Activated naive CD4-positive, alpha-beta T cell treated with anti-CD3 and anti-CD28 coated beads, Interleukin-2, amount 10 ng/mL, durations not matched to agents 7 days and 5 days (primary cell): ENCODE results near the gene RIPK1.
"Not testable (repeated sequence)": the region's sequence is repeated elsewhere in the genome, so short reads cannot be mapped to it uniquely, and the experiment has no call there.

ENCODE experiments used
- CTCF ChIA-PET: fragments of 350-600 bp; sonication (Branson Sonifier 250); formaldehyde crosslinking; loops from one replicate; lab custom pipeline; 2021; ENCODE audit warnings: antibody characterized with exemption; lab: Charles Lee
- DNase-seq: peaks from one replicate; pipeline ENCODE4 v3.0.0-alpha.2; 2020
- H3K27ac Mint-ChIP-seq: one replicate; pipeline ENCODE4 v1.8.0; 2021; ENCODE audit warnings: mild to moderate bottlenecking, moderate library complexity, mixed read lengths
- H3K27me3 Mint-ChIP-seq: one replicate; pipeline ENCODE4 v1.8.0; 2021; ENCODE audit warnings: mild to moderate bottlenecking, mixed read lengths
- H3K36me3 Mint-ChIP-seq: one replicate; pipeline ENCODE4 v1.8.0; 2021; ENCODE audit warnings: mixed read lengths
- H3K4me1 Mint-ChIP-seq: one replicate; pipeline ENCODE4 v1.8.0; 2021; ENCODE audit warnings: mixed read lengths
- H3K4me3 Mint-ChIP-seq: one replicate; pipeline ENCODE4 v1.8.0; 2021; ENCODE audit warnings: mild to moderate bottlenecking, moderate library complexity, mixed read lengths
- H3K9me3 Mint-ChIP-seq: one replicate; pipeline ENCODE4 v1.8.0; 2021; ENCODE audit warnings: mixed read lengths

RIPK1 gene

GRCh38 chr6:3068329-3069214, at the start of gene RIPK1:
Gene RIPK1 (plus strand): TSS chr6:3068494. CDS start chr6:3076824, 8,330 bp downstream.
- peak within 1 kb of the TSS; percentile 98 for H3K4me3 Mint-ChIP-seq
- peaks cover 28% of the 10 kb centered on the region for H3K36me3 Mint-ChIP-seq
- CTCF ChIA-PET = interaction anchor here (0.9 to 1.7 kb wide), 3 partner anchors 57 to 330 kb away, joined by 3 read pairs; no protein-coding TSS in a partner anchor
- H3K4me1 Mint-ChIP-seq = peaks cover 65% of the 10 kb centered on the region
- DNase-seq = peak; percentile 95
- peak within 1 kb of the TSS; percentile 99 for H3K27ac Mint-ChIP-seq
- no peaks in the 10 kb centered on the region for H3K9me3 Mint-ChIP-seq
- H3K27me3 Mint-ChIP-seq = peaks cover 6% of the 10 kb centered on the region

DNA sequence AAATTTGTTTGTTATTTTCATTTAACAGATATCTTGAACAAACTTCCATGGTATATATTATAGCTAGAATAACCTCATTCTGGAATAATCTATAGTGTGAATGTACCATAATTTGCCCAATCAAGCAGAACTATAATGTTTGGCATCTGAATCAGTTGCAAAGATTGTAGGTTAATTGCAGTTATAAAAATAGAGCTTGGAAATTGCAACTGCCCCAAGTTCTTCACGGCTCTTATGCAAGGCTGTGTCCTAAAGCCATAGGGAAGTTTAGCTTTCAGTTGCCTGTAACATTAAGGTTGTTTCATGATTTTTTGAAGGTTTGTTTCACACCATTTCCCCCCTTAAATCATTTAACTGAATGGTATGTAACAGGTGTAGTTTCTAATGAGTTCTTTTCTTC, 49.2 kb upstream of the RIPK1 start:
- peaks cover 40% of the 10 kb centered on the region for H3K4me1 Mint-ChIP-seq
- no peak for DNase-seq
- peaks cover 51% of the 10 kb centered on the region for H3K36me3 Mint-ChIP-seq
- no peaks in the 10 kb centered on the region for H3K9me3 Mint-ChIP-seq
- CTCF ChIA-PET = interaction anchor here (1.1 kb wide), 1 partner anchor 18 kb away, joined by 7 read pairs; no protein-coding TSS in a partner anchor
- no peaks in the 10 kb centered on the region for H3K27me3 Mint-ChIP-seq
- no peak overlapping the region for H3K4me3 Mint-ChIP-seq
- no peak overlapping the region for H3K27ac Mint-ChIP-seq

DNA sequence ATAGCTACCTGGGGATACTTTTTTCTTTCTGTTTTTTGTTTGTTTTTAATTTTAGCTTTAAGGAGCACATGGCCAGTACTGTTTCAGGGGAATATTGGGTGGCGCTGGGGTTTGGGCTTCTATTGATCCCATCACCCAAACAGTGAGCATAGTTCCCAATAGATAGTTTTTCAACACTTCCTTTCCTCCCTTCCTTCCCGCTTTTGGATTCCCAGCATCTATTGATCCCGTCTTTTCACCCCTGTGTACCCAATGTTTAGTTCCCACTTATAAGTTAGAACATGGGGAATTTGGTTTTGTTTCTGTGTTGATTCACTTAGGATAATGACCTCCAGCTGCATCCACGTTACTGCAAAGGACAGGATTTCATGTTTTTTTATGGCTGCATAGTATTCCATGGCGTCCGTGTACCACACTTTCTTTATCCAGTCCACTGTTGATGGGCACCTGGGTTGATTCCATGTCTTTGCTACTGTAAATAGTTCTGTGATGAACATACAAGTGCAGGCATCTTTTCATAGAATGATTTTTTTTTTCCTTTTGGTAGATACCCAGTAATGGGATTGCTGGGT, 48.5 kb upstream of the RIPK1 start:
- H3K4me3 Mint-ChIP-seq = no peak overlapping the region
- no peaks in the 10 kb centered on the region for H3K9me3 Mint-ChIP-seq
- no peak overlapping the region for H3K27ac Mint-ChIP-seq
- H3K36me3 Mint-ChIP-seq = peaks cover 45% of the 10 kb centered on the region
- H3K4me1 Mint-ChIP-seq = peaks cover 48% of the 10 kb centered on the region
- no peak for DNase-seq
- CTCF ChIA-PET = interaction anchor here (0.7 to 1.1 kb wide), 3 partner anchors 18 to 19 kb away, joined by 3 to 7 read pairs (median 5); no protein-coding TSS in a partner anchor
- H3K27me3 Mint-ChIP-seq = no peaks in the 10 kb centered on the region

DNA sequence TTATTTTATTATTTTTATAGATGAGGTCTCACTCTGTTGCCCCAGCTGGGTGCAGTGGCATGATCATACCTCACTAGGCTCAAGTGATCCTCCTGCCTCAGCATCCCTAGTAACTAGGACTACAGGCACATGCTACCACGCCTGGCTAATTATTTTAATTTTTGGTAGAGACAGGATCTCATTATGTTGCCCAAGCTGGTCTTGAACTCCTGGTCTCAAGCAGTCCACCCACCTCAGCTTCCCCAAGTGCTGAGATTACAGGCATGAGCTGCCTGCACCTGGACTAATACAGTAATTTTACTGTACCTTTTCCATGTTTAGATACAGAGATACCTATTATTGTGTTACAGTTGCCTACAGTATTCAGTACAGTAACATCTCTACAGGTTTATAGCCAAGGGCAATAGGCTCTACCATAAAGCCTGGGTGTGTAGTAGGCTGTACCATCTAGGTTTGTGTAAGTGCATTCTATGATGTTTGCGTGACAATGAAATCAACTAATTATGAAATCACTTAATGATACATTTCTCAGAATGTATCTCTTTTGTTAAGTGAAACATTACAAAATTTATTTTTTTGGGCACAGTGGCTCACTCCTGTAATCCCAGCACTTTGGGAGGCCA, 47.2 kb upstream of the RIPK1 start:
- peaks cover 59% of the 10 kb centered on the region for H3K4me1 Mint-ChIP-seq
- H3K27ac Mint-ChIP-seq, H3K27me3 Mint-ChIP-seq, CTCF ChIA-PET, H3K9me3 Mint-ChIP-seq, H3K4me3 Mint-ChIP-seq, DNase-seq: not testable (repeated sequence)
- peaks cover 34% of the 10 kb centered on the region for H3K36me3 Mint-ChIP-seq

DNA sequence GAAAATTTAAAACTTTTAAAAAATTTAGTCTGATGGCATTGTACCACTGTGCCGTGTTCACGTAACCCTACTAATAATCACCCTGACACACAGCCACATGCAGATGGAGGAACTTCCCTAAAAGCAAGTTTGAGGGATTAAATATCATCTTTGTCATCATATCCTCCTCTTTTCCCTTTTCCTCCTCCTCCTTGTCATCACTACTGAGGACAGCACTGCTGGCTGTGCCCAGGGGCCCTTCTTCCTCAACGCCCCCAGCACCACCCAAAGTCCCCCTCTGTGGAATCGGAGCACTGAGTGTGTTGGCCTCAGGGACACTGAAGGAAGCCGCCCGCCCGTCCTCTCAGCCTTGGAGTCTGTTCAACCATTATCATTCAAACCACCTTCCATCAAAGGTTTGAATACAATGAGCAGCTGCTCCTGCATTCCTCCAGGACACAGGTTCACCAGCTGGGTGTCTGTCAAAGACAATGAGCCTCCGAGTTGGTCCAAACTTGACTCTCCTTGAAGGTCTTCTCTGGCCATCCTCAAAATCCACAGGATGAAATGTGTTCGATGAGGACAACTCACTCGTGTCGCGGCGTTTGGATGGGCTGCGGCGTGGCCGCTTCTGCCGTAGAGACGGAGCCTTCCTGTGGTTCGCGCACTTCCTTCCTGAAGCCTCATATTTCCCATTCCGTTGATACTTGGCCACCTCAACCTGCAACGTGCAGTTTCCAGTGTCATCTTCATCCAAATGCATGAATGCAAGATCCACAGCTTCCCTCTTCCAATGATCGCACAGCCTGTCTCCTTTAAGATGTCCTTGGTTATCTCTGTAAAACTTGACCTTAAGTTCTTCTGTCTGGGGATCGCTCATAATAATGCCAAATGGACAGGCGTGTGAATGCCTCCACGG, 45.3 kb upstream of the RIPK1 start:
- H3K27me3 Mint-ChIP-seq = no peaks in the 10 kb centered on the region
- CTCF ChIA-PET = interaction anchor here (0.7 to 1.5 kb wide), 4 partner anchors 21 to 232 kb away, joined by 3 to 6 read pairs (median 4); no protein-coding TSS in a partner anchor
- H3K36me3 Mint-ChIP-seq = peaks cover 27% of the 10 kb centered on the region
- peak overlapping the region; percentile 91 for H3K27ac Mint-ChIP-seq
- H3K4me1 Mint-ChIP-seq = peaks cover 73% of the 10 kb centered on the region
- DNase-seq = peak; percentile 46
- no peaks in the 10 kb centered on the region for H3K9me3 Mint-ChIP-seq
- peak overlapping the region; percentile 73 for H3K4me3 Mint-ChIP-seq

GRCh38 chr6:3023663-3024483, 44.4 kb upstream of the RIPK1 start:
- Mint-ChIP-seq H3K36me3 (peaks cover 27% of the 10 kb centered on the region), H3K4me1 (peaks cover 79% of the 10 kb centered on the region), H3K9me3 (no peaks in the 10 kb centered on the region), H3K27me3 (no peaks in the 10 kb centered on the region), H3K27ac (peak overlapping the region; percentile 91), H3K4me3 (peak overlapping the region; percentile 73)
- DNase-seq = peak; percentile 92
- CTCF ChIA-PET = interaction anchor here (0.7 to 1.5 kb wide), 6 partner anchors 16 to 233 kb away, joined by 3 to 6 read pairs (median 3); no protein-coding TSS in a partner anchor

DNA sequence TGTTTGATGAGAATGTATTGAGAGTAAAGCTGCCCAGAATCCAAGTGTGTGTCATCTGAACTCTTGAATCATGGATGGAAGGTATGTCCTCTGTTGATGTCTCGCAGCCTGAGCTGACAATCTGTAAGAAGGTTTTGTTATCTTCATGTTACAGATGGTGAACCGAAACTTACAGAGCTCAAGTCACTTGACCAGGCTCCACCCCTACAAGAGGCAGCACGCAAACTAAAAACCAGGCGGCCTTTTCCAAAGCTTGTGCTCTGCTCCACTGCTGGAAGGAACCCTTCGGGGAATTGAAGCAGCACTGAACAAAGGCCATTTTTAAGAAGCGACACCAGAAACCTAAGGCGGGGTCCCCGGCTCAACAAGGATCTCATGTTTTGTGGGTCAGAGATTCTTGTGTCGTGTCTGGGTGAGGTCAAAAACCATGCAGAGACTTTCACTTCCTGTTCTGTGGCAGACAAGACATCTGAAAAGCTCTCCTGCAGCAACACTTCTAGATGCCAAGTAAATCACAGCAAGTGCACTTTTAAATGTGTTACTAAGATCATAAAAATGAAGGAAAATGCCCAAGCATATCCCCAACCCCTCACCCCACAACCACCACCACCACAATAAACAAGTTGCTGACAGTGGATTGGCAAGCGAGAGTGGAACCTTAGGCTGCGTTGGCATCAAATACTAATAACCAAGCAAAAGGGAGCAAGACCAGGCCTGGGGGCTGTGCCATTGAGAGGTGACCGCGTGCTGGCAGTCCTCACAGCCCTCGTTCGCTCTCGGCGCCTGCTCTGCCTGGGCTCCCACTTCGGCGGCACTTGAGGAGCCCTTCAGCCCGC, 41.3 kb upstream of the RIPK1 start:
- peak overlapping the region; percentile 96 for H3K27ac Mint-ChIP-seq
- DNase-seq = peak; percentile 66
- H3K27me3 Mint-ChIP-seq = peaks cover 9% of the 10 kb centered on the region
- no peaks in the 10 kb centered on the region for H3K9me3 Mint-ChIP-seq
- H3K36me3 Mint-ChIP-seq = peaks cover 8% of the 10 kb centered on the region
- peaks cover 68% of the 10 kb centered on the region for H3K4me1 Mint-ChIP-seq
- CTCF ChIA-PET = interaction anchor here (1.0 to 2.6 kb wide), 6 partner anchors 19 to 28 kb away, joined by 3 to 20 read pairs (median 4); partner anchors contain the start of gene NQO2
- H3K4me3 Mint-ChIP-seq = peak overlapping the region; percentile 54

DNA sequence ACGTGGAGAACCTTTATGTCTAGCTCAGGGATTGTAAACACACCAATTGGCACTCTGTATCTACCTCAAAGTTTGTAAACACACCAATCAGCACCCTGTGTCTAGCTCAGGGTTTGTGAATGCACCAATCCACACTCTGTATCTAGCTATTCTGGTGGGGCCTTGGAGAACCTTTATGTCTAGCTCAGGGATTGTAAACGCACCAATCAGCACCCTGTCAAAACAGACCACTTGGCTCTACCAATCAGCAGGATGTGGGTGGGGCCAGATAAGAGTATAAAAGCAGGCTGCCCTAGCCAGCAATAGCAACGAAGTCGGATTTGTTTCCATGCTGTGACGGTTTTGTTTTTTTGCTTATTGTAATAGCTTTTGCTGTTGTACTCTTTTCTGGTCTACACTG, 40.1 kb upstream of the RIPK1 start:
- DNase-seq, H3K36me3 Mint-ChIP-seq, H3K4me3 Mint-ChIP-seq, H3K9me3 Mint-ChIP-seq, H3K27ac Mint-ChIP-seq: not testable (repeated sequence)
- CTCF ChIA-PET = interaction anchor here (1.7 kb wide), 1 partner anchor 24 kb away, joined by 4 read pairs; no protein-coding TSS in a partner anchor
- Mint-ChIP-seq H3K27me3 (peaks cover 15% of the 10 kb centered on the region), H3K4me1 (peaks cover 62% of the 10 kb centered on the region)

DNA sequence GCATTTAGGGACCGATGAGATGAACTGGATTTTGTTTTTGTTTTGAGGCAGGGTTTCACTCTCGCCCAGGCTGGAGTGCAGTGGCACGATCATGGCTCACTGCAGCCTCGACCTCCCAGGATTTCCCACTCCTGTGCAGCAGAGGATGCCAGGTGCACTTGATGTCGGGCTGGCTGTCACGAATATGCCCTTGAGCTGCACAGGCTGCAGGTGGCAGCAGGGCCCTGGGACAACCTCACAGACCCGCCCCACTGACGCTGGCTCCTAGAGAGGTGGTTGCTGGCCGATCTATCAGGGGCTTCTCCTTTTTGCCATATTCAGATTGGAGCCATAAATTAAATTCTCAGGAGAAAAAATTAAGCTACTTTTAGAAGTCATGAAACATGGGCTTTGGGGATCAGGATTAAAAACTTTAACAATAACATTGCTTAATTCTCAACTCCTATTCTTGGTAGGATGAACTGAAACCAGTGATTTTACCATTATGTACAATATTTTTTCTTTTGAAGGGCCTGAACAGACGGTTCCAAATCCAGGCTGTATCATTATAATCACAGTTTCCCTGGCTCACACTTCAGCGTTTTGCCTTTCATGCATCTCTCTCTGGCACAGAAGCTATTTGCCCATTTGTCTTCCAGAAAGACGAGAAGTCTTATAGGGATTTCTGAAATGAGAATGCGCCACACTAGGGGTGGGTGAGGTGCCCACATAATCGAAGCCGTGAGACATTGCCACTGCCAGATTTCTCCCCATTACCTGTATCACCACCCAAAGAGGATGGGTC, 36.2 kb upstream of the RIPK1 start:
- CTCF ChIA-PET = interaction anchor here (1.3 to 1.5 kb wide), 2 partner anchors 22 to 30 kb away, joined by 6 read pairs; no protein-coding TSS in a partner anchor
- peaks cover 24% of the 10 kb centered on the region for H3K4me1 Mint-ChIP-seq
- H3K4me3 Mint-ChIP-seq = no peak overlapping the region
- no peak overlapping the region for H3K27ac Mint-ChIP-seq
- H3K9me3 Mint-ChIP-seq = peaks cover 3% of the 10 kb centered on the region
- peak; percentile 48 for DNase-seq
- H3K36me3 Mint-ChIP-seq = peaks cover 2% of the 10 kb centered on the region
- peaks cover 27% of the 10 kb centered on the region for H3K27me3 Mint-ChIP-seq

- CTCF ChIA-PET = no interaction called here
- Mint-ChIP-seq H3K9me3 (peaks cover 3% of the 10 kb centered on the region), H3K27me3 (peaks cover 37% of the 10 kb centered on the region), H3K27ac (no peak overlapping the region), H3K4me1 (peaks cover 18% of the 10 kb centered on the region), H3K4me3 (no peak overlapping the region), H3K36me3 (no peaks in the 10 kb centered on the region)
- DNase-seq = no peak
Observed at GRCh38 chr6:3032986-3033385, 35.3 kb upstream of the RIPK1 start.

DNA sequence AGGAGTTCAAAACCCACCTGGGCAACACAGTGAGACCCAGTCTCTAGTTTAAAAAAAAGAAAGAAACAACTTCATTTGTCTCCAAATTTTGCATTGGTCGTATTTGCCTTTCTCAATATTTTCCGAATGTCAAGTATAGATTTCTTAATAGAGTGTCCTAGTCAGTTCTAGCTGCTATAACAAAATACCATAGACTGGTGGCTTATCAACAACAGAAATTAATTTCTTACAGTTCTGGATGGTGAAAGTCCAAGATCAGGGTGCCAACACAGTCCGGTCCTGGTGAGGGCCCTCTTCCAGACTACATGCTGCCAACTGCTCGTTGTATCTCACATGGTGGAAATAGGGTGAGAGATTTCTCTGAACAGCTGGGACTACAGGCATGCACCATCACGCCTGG, 34.6 kb upstream of the RIPK1 start:
- H3K36me3 Mint-ChIP-seq = no peaks in the 10 kb centered on the region
- CTCF ChIA-PET = no interaction called here

More for the DNA sequence above, 34.6 kb upstream of the RIPK1 start:
- H3K4me1 Mint-ChIP-seq = peaks cover 12% of the 10 kb centered on the region
- peaks cover 3% of the 10 kb centered on the region for H3K9me3 Mint-ChIP-seq
- no peak overlapping the region for H3K27ac Mint-ChIP-seq
- peaks cover 41% of the 10 kb centered on the region for H3K27me3 Mint-ChIP-seq
- no peak overlapping the region for H3K4me3 Mint-ChIP-seq
- DNase-seq = no peak
